Stimulated activated CD4-positive, alpha-beta T cell treated with anti-CD3 and anti-CD28 coated beads, TNF-alpha, amount 100 ng/mL, for 48 hours (primary cell): Measurements from ENCODE around the gene PDE4B.
A peak's percentile ranks its signal among the peaks of the same experiment; 100 is the strongest.

Experiments used
- DNase-seq, 3 donors: peaks; one replicate each; pipeline ENCODE4 v3.0.0-alpha.2; 2020; ENCODE audit warnings: low read depth in 3 of 3

Gene PDE4B

DNA sequence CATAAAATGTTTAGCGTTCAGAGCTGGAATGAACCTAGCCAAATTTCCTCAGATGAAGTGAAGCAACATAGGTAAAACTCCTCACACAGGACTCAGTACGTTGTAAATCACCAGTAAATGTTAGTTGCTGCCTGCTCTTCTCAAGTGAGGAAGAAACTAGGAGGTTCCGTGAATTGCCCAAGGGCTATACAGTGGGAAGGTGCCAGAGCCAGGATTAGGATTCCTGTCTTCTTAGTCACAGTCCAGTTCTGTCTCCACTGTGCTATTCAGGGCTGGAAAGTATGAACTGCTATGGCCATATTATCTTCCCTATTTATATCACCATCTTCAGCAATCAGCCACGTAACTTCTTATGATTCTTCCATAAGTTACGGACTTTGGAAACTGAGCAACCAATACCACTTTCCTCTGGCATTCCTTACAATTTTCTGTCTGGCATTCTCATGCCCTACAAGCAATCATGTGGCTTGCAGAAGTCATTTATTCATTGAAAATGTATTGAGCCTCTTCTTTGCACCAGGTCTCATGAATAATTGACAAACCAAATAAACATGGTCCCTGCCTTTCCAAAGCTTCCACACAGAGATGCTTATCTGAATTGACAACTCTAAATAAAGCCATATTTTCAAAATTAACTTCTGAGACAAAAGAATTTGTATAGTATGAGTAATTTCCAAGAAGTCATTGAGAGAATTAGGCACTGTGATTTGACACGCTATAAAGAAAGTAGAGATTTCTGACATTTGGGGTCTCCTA, 469.7 kb downstream of the PDE4B start:
- DNase-seq = no peak

DNA sequence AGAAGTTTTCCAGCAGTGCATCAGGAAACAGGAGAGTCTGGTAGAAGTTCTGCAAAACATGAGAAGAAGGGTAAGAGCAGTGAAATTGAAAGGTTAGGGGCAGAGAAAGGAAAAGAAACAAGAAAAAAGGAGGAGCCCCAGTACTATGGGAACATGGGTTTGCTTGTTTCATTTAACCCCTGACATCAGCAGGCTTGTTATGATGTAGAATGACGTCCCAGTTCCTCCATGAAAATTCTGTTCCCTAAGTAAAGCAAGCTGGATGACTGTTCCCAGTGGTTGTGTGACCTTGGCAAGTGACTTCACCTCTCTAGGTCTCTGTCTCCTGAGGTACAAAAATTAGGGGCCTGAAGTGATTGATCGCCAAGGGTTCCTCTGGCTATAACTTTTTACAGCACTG, 472.6 kb downstream of the PDE4B start:
- DNase-seq = no peak

GRCh38 chr1:66265796-66266195, 473.1 kb downstream of the PDE4B start:
- DNase-seq = no peak

- DNase-seq = no peak
These were observed 473.7 kb downstream of the PDE4B start for GRCh38 chr1:66266350-66266749.

- DNase-seq = no peak
These were observed 474.1 kb downstream of the PDE4B start for GRCh38 chr1:66266756-66267155.

- no peak for DNase-seq
These were observed 474.7 kb downstream of the PDE4B start for GRCh38 chr1:66267201-66267940.

GRCh38 chr1:66269222-66269621, 476.5 kb downstream of the PDE4B start:
- DNase-seq = no peak

- DNase-seq = no peak
These were observed 477.6 kb downstream of the PDE4B start for GRCh38 chr1:66270119-66270812.

- peak in 2 of 3 donors; percentile 30 to 62 for DNase-seq
These were observed 478.7 kb downstream of the PDE4B start for GRCh38 chr1:66271216-66271903.

GRCh38 chr1:66271904-66272254, 479.2 kb downstream of the PDE4B start:
- DNase-seq = no peak

DNA sequence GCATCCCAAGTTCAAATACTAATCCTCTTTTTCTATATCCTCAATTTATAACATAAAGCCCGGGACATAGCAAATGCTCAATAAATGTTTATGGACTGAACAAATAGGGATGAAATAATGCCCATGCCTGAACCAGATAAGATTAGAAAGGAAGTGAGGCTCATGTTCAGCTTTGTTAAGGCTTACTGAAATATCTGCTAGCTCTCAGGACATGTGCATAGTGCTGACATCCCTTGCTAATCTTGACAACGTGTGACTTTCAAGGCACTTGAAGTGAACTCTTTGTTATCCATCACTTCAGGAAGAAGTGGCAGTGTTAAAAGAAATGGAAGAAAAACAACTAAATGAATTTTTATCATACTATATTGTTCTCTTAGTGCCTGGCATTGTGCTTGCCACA, 481.0 kb downstream of the PDE4B start:
- DNase-seq = no peak

DNA sequence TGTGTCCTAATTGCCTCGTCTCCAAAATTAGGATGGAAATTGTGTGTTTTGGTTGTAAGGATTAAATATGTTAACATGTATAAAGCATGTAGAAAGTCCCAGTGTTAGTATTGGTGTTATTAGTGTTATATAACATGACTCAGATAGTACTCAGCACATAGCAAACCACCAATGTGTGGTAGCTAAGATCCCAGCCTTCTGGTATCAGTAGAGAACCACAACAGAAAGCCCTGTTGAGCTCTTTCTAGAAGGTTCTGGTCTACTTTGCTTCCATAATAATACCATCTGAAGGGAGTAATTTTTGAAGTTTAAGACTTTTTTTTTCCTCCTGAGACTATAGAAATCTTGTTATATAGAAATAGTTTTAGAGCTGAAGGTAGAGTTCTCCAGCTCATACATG, 481.9 kb downstream of the PDE4B start:
- no peak for DNase-seq

DNA sequence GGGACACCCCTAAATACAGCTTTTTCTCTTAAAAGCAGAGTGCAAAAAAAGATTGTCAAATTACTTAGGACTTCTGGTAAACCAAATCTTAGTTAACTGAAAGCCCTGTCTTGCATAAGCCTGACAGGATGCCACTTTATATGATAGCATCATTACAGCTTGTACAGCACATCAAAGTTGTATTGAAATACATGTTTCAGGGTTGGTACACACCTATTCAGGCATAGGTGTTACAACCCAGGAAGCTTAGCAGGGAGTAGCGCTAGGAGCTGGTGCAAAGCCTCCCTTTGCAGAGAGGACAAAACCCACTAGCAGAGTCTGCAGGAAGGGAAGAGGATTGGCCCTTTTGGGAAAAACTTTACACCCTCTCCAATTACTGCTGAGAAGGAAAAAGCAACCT, 482.4 kb downstream of the PDE4B start:
- DNase-seq = no peak

GRCh38 chr1:66275601-66276023, 482.9 kb downstream of the PDE4B start:
- DNase-seq = no peak

GRCh38 chr1:66276218-66276617, 483.5 kb downstream of the PDE4B start:
- no peak for DNase-seq

DNA sequence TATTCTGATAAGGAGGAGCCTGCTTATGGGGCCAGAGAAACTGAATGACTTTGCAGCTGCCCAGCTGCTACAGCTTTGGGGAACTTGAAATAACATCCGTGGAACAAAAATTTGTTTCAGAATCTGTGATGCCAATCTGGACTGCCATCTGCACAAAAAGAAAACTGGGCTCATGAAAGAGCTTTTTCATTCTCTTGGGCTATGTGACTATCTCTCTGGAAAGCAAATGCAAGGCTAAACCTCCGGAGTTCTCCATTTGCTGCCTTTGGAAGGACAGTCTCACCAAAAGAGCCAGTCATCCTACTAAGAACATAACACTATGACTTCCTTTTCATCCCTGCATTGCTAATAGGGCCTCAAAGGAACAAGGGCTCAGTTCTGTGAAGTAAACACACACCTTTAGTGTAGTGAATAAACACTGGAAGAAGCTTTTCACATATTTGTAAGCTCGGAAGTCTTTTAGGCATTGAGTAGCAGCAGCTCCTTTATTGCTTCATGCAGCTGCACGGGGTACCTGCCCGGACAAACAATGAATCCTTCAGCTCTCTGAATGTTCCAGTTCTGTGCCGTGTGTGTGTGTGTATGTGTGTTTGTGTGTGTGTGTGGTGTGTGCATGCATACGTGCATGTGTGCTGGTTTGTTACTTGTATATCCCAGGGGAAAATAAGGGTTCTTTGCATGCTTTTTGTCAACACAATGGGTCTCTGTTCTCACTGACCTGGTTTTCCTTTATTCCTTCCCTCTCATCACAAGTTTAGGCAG, 485.7 kb downstream of the PDE4B start:
- DNase-seq = no peak

GRCh38 chr1:66281808-66282207, 489.1 kb downstream of the PDE4B start:
- no peak for DNase-seq

DNA sequence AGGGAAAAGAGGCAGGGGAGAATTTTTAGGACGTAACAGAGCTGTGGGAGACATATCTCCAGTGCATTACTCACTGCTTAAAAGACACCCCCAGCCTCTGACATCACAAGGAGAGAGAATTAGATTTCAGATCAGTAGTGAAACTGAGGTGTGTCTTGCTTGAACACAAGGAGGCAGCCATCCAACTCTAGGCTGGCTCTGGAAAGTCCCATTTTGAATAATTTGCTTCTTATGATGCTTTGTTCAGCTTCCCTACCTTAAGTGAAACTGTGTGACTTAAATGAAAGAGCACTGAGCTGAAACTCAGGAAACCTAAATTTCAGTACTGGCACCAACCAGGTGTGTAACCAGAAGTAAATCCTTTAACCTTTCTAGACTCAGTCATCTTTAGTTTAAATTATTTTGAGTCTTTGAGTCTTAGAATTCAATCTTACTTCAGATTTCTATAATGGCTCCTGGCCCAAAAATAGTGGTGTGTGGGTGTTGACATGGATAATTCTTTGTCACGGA, 489.7 kb downstream of the PDE4B start:
- peak; percentile 50 to 72 (median 56) for DNase-seq

DNA sequence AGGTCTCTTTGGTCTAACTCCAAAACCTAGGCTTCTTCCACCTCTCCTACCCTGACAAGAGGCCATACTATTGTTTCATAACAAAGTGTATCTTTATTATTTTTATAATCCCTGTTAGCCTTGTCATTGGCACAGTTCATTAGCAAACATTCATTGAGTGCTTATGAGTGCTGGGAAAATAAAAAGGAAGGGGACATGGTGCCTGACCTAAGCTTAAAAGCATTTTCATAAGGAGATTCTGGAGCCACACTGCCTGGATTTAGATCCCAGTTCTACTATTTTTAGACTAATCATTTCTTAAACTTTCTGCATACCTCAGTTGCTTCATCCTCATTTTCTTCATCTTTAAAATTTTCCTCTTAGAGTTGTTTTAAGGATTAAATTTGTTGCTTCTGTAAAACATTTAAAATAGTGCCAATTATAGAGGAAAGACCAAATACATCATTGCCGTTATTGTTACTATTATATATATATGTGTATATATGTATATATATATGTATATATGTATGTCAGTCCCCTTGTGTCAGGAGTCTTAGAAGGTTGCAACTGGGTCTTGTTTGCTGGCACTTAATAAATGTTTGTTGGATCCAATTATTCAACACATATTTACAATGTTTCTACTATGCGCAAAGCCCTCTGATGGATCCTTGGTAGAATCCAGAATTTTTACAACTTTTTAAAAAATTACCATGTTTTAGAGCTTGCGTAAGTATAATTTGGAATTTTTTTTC, 490.4 kb downstream of the PDE4B start:
- DNase-seq = no peak

- no peak for DNase-seq
These were observed 490.9 kb downstream of the PDE4B start for GRCh38 chr1:66283622-66284041.
